ENCODE results near the gene OR4N5. TPM values are rescaled to one million over a fixed set of nuclear protein-coding genes. Genes with fewer than 3 reads are reported as not detected.

OR4N5 gene
- total RNA-seq, 1 experiment from 2014 or later, result not detected

DNA sequence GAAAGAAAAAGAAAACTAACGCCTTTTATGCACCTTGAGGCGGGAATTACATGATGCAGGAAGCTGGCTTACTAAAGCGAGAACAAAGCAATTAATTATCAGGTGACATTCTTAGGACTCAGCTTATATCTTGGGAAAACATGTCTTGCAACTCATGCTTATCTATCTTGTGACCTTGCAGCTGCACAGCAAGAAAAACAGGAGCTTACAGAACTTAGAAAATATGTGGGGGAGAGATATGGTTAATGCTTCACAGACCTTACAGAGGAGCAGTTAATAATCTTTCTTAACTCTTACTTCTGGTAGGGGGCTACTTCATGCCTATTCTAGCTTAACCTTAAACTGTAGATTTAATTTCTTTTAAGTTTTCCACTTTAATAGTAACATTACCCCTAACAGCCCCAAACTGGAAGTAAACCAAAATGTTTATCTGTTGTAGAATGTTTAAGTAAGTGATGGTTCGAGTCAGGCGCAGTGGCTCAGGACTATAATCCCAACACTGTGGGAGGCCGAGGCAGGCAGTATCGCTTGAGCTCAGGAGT is 38.9 kb downstream of the OR4N5 start:
- CTCF ChIA-PET, result no interaction called here
- intact Hi-C loops (cut with micrococcal nuclease), result no loop called here
- no peak for DNase-seq (ENCODE audit: low read depth, low spot score)

More for the DNA sequence above, 38.9 kb downstream of the OR4N5 start:
- H3K4me2 ChIP-seq (ENCODE audit: low read length), result no peak overlapping the region
- TF ChIP-seq SRF (IDR thresholded peaks at IDR 0.05; ENCODE audit: low read depth) (no peak), SIN3A (IDR thresholded peaks at IDR 0.05; ENCODE audit: low read depth) (no peak), CEBPB (IDR thresholded peaks at IDR 0.05; ENCODE audit: low read depth) (no peak), POLR2AphosphoS5 (IDR thresholded peaks at IDR 0.05; ENCODE audit: low read depth, low read length) (no peak), RAD21 (IDR thresholded peaks at IDR 0.05; ENCODE audit: low read depth) (no peak), JUND (IDR thresholded peaks at IDR 0.05) (no peak), SP1 (IDR thresholded peaks at IDR 0.05; ENCODE audit: low read depth) (no peak), EGR1 (IDR thresholded peaks at IDR 0.05; ENCODE audit: low read depth) (no peak), POLR2A (IDR thresholded peaks at IDR 0.05; ENCODE audit: borderline replicate concordance, extremely low read depth, insufficient read depth, insufficient read length) (no peak)
- TF ChIP-seq, protein P1, sequence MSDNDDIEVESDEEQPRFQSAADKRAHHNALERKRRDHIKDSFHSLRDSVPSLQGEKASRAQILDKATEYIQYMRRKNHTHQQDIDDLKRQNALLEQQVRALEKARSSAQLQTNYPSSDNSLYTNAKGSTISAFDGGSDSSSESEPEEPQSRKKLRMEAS (IDR thresholded peaks at IDR 0.05), result no peak
- TF ChIP-seq, protein P2, sequence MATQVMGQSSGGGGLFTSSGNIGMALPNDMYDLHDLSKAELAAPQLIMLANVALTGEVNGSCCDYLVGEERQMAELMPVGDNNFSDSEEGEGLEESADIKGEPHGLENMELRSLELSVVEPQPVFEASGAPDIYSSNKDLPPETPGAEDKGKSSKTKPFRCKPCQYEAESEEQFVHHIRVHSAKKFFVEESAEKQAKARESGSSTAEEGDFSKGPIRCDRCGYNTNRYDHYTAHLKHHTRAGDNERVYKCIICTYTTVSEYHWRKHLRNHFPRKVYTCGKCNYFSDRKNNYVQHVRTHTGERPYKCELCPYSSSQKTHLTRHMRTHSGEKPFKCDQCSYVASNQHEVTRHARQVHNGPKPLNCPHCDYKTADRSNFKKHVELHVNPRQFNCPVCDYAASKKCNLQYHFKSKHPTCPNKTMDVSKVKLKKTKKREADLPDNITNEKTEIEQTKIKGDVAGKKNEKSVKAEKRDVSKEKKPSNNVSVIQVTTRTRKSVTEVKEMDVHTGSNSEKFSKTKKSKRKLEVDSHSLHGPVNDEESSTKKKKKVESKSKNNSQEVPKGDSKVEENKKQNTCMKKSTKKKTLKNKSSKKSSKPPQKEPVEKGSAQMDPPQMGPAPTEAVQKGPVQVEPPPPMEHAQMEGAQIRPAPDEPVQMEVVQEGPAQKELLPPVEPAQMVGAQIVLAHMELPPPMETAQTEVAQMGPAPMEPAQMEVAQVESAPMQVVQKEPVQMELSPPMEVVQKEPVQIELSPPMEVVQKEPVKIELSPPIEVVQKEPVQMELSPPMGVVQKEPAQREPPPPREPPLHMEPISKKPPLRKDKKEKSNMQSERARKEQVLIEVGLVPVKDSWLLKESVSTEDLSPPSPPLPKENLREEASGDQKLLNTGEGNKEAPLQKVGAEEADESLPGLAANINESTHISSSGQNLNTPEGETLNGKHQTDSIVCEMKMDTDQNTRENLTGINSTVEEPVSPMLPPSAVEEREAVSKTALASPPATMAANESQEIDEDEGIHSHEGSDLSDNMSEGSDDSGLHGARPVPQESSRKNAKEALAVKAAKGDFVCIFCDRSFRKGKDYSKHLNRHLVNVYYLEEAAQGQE (IDR thresholded peaks at IDR 0.05; ENCODE audit: low read depth), result no peak
- no peaks in the 10 kb centered on the region; the same call in 1 of the 2 replicates for H4K20me1 ChIP-seq (ENCODE audit: insufficient read depth)
- no peak overlapping the region for H2AFZ ChIP-seq (ENCODE audit: low read depth, low read length, poor library complexity, severe bottlenecking)
- no peaks in the 10 kb centered on the region for H3K79me2 ChIP-seq (ENCODE audit: insufficient read depth, low read length)
- H3K27ac ChIP-seq (ENCODE audit: low read depth, low read length), result no peak overlapping the region
- no peak for ATAC-seq
- H3K9ac ChIP-seq (ENCODE audit: low read length), result no peak overlapping the region
- ChIA-PET RAD21 (ENCODE audit: low non-redundant PET in 1 of 2, low total read pairs in 2 of 2, uncharacterized antibody in 2 of 2, unreplicated experiment in 2 of 2) (no interaction called here), POLR2A (no interaction called here)
- no peaks in the 10 kb centered on the region for H3K36me3 ChIP-seq (ENCODE audit: control insufficient read depth in 1 of 2, insufficient read depth in 2 of 2, low read length in 2 of 2)
- no peak overlapping the region for H3K4me3 ChIP-seq (replicated peaks in 1 of 2; ENCODE audit: low read depth in 1 of 2, low read length in 2 of 2)
- H3K27me3 ChIP-seq (ENCODE audit: insufficient read depth, low read length), result no peaks in the 10 kb centered on the region
- no peaks in the 10 kb centered on the region for H3K9me2 ChIP-seq (ENCODE audit: insufficient read depth)
- H3K4me1 ChIP-seq (ENCODE audit: control insufficient read depth in 1 of 2, insufficient read depth in 2 of 2, low read length in 2 of 2), result no peaks in the 10 kb centered on the region
- no peaks in the 10 kb centered on the region for H3K9me3 ChIP-seq (ENCODE audit: control insufficient read depth in 1 of 2, insufficient read depth in 1 of 2, low read depth in 1 of 2, low read length in 2 of 2)
- BruUV-seq (replicated peaks), result no TSS peak
